T47D (cell line): Measurements from ENCODE around the gene GRB7.

Experiments
- DNase-seq, 2 experiments: peaks; one replicate each; pipeline versions ENCODE4 v3.0.0 to v3.0.0-alpha.2; 2011 to 2012; ENCODE audit warnings: low read depth in 1 of 2, low spot score in 1 of 2
- JUND ChIP-seq: IDR thresholded peaks from 2 replicates; pipeline ENCODE4 v1.6.1; 2012; ENCODE audit warnings: low read depth
- in situ Hi-C: cut with HindIII; loops from 2 replicates; pipeline ENCODE4 v1.10.0; 2016; ENCODE audit warnings: low sequenced_read_pairs, low pct_unique_long_range_greater_than_20kb

The GRB7 gene

DNA sequence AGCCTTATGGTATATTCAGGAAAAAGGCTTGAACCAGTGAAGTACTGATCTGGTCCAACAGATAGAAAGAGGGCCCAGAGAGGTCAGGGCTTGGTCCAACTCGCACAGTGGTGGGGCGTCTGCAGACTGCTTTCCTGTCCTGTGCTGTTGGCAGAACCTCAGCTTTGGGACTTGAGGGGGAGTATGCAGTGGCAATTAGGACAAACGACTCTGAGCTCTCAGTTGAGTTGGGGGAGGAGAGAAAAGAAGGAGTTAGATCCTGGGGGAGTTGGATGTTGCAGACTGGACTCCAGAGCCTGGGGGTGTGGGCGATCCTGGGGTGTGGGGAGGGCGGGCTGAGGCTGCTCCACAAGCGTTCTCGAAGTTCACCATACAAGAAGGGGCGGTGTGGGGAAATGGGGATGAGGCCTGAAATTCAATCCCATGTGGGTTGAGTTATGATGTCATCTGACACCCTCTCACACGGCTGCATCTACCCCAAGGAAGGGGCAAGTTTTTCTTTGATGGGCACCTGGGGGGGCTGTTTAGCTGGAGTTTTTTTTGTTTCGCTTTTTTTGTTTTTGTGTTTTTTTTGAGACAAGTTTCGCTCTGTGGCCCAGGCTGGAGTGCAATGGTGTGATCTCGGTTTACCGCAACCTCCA lies 14.6 kb downstream of the GRB7 start:
- in situ Hi-C loops: no loop called here
- no peak for TF ChIP-seq JUND
- no peak for DNase-seq

DNA sequence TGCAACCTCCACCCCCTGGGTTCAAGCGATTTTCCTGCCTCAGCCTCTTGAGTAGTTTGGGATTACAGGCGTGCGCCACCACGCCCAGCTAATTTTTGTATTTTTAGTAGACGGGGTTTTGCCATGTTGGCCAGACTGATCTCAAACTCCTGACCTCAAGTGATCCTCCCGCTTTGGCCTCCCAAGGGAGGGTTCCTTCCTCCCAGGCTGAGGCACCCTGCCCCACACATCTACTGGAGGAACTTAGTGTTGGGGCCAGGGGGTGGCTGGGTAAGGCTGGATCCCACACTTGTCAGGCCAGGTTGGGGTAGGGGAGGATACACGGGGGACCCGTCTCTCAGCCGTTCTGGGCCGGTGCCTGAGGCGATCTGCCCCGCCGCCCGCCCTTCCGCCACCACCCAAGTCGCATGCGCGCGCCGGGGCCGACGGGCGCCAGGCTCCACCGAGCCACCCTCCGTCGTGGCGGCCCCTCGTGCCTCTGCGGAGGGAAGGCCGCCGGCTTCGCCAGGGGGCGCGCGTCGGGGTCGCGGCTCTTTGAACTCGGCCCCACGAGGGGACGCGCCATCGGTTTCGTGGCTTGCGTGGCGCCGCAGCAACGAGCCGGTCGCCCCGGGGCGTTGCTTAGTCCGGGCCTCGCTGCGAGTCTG lies 15.9 kb downstream of the GRB7 start:
- in situ Hi-C loops: no loop called here
- DNase-seq: peak in 1 of 2 experiments; percentile 64
- no peak for TF ChIP-seq JUND

DNA sequence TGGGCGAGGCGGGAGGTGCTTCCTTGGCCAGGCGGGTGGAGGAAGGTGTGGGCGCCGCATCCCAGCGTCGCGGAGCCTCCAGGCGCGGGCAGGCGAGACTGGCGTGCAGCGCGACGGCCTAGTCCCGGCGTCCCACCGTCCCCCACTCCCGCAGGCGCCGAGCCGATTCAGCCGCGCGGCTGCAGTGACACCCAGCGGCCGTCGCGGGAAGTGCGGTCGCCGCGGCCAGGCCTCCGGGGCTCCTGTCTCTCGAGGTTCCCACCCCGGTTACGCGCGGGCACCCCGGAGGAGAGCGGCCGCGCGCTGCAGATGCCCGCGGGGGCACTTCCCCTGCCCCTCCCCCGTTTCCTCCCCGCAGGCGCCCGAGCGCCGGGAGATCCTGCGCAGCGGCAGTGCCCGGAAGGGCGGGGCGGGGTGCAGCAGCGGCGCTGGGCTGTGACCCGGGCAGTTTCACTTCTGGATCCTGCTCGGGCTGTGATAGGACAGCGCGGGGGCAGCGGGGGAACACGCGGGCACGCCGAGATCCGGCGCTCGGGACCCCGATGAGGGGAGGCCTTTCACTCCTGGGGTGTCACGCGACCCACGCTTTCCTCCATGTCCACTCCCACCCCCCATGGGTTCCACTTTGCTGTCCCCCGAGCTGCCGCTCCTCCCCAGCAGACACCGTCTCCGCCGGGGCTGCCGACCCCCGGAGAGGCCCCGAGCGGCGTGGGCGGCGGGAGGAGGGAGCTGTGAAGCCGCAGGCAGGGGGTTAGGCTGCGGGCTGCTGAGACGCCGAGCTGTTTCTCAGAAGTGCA lies 16.6 kb downstream of the GRB7 start:
- DNase-seq: peak; percentile 86 to 93
- in situ Hi-C loops: no loop called here
- TF ChIP-seq JUND: no peak

DNA sequence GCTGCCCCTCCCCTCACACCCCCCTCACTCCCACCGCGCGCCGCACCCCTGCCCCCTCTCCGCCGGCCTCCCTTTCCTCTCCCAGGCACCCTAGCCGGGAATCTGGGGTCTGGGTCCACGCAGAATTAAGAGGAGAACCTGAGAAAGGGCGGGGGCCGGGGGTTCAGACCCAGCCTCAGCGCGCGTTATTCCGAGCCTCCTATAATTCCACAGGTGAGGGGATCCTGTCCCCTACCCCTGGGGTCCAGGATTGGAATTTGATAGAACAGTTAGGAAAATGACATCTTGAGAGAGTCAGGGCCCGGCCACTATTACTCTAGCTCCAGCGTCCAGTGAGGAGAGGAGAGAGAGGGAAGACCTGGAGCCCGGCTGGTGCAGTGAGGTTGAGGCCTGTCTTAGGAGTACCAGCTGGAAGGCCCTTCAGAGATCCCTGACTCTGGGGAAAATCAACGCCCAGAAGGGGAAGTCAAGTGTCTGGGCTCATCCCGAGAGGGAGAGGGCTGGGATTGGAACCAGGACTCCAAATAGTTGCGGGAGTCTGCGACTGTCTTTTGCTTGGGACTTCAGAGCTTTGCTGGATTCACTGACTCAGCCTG lies 17.3 kb downstream of the GRB7 start:
- DNase-seq: no peak
- in situ Hi-C loops: no loop called here
- TF ChIP-seq JUND: no peak

DNA sequence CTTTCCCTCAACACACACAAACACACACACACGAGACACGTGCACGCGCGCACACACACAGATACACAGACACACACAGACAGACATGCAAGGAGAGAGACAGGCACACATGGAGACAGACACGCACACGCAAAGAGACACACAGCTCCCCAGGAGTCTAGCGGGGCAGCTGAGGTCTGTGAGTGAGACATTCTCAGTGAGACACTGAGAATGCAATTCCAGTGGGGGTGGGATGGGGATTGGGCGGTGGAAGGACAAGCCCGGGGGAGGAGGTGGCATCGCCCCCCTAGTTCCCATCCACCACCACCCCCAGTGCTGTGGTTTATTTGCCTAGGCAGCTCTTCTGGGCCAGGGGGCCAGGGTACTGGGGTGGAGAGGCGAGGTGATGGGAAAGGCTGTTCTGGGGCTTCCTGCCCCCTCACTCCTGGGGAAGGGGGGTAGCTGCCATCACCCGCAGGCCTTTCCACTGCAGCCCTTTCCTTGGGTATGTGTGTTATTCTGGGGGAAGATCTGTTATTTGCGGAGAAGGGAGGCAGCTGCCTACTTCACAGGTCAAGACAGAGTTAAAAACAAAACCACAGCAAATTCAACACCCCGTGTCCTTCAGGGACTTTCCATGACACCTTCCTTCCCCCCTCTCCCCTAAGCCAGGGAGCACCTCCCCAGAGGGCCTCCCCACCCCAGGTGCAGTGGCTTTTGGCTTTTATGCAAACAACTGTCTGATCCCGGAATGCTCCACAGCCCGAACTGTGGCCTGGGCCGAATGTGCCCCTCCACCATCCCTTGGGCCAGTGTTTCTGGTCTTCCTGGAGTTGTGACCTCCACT lies 18.0 kb downstream of the GRB7 start:
- no peak for DNase-seq
- TF ChIP-seq JUND: no peak
- in situ Hi-C loops: no loop called here

DNA sequence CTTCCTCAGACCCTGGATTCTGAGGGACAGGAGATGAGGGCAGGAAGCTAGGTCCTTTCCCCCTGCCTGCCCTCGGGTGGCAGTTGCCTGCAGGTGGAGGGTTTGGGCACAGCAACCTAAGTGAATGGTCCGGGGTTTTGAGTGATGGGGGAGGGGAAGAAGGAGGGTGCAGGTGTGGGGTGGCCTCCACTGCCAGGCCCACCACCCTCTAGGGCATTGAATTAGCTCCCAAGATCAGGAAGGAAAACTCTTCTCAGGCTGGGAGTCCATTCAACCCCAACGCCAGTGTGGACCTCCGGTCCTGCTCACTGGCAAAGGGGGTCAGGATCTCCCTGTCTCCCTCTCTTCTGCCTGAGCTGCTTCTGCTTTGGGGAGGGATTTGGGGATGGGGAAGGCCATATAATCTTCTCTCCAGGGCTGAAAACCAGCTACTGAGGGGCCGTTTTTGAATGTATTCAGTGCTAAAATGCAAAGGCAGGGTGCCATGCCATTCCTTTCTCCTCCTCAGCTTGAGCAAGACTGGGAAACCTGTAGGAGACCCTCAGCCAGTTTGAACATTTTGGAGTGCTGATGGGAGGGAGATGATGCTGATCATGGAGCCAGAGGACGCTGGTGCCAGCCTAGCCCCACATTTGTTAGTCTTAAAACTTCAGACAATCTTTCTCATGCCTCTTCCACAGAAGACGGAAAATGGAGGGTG lies 18.8 kb downstream of the GRB7 start:
- no peak for TF ChIP-seq JUND
- in situ Hi-C loops: no loop called here
- no peak for DNase-seq

DNA sequence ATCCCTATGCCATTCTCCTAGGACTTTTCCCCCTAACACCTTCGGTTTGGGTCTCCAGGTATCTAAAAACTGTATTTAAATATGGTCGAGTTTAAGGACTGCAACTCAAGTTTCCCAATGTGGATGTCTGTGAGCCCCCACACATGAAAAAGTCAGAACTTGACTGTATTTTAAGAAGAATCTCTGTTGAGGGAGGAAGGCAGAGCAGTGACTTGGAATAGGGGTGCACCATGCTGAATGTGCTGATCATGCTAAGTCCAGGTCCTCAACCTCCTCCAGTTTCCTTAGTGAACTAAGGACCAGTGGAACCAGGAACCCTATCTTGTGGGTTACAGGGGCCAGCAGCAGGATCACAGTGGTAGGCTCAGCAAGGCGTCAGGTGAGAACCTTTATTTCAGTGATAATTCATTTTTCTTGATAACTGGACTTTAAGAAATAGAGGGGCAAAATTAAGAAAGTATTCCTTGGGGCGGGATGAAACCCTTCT lies 19.5 kb downstream of the GRB7 start:
- in situ Hi-C loops: no loop called here
- no peak for DNase-seq
- TF ChIP-seq JUND: no peak

DNA sequence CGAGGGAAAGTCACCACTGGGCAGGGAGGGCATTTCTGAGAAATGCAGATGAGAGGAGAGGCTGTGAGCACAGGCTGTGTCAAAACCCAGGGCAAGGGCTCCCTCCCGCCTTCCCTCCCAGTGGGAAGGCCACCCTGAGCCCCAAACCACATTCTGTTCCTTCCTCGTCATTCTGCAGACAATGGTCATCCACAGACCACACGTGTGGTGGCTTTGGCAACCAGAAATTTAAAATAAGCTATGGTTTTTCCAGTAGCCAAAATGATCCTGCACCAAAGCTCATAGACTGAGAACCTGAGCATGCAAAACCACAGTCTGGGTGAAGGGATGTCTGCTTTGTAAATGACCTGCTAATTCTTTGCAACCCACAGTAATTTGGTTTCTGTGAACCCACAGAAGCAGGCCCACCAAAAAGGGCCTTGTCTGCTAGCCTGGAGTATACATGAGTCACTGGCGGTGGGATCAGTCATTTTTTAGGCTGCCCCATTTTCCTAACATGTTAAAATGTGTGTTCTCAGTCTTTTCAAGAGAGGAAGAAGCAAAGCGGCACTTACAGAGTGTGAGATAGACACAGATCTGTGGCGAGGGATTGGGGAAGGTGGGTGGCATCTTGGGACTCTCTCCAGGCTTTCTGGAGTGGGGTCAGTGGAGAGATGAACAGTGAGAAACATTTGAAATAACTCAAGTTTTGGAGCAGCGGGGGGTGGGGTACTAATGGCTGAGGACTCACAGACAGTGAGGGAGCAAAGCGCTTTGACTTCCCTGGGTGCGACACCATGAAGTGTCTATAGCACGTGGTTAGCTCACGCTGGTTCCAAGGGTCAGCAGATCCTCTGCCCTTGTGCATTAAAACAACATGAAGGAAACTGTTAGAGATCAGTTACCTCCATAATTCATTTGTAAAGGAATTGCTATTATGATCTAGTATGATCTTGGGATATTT lies 20.5 kb downstream of the GRB7 start:
- no peak for DNase-seq
- in situ Hi-C loops: no loop called here
- no peak for TF ChIP-seq JUND

DNA sequence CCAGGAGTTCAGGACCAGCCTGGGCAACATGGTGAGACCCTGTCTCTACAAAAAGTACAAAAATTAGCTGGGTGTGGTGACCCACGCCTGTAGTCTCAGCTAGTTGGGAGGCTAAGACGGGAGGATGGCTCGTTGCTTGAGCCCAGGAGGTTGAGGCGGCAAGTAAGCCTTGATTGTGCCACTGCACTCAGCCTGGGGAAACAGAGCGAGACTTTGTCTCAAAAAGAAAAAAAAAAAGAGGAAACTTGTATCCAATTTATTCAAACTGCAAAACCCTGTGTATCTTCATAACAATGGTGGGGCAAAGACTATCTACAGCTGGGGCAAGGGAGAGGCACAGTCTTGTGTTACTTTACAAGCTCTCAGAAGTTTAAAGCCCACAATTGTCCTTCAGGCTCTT lies 21.5 kb downstream of the GRB7 start:
- no peak for TF ChIP-seq JUND
- in situ Hi-C loops: no loop called here
- DNase-seq: no peak

DNA sequence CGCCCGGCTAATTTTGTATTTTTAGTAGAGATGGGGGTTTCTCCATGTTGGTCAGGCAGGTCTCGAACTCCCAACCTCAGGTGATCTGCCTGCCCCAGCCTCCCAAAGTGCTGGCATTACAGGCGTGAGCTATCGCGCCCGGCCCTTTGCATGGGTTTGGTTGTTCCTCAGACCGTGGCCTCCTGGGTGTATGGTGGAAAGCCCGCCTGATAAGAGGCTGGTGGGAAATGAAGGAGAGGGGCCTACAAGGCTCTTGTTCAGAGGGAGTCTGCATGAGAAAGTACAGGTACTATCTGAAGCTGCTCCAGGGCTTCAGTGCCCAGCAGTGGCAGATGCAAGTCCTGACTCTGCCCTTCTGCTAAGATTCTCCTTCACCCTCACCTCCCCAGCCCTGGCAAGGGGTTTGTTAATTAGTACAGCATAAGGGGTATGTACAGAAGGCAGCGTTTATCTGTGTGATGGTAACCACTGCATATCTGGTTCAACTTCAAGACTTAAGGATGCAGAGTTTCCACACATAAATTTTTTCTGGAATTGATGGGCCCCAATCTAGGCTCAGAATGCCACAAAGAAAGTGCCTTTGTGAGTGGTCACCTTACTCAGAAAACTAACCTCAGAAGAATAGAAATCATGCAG lies 24.2 kb downstream of the GRB7 start:
- in situ Hi-C loops: no loop called here
- no peak for TF ChIP-seq JUND
- no peak for DNase-seq
